D721Med (cell line): ENCODE measurements around the gene FRMD7.
A peak's percentile ranks its signal among the peaks of the same experiment; 100 is the strongest.

Source experiments
- DNase-seq: peaks from one replicate; pipeline ENCODE4 v3.0.0; 2011; ENCODE audit warnings: low spot score; ENCODE audit not compliant: insufficient read length
- FAIRE-seq: peaks from 2 replicates; lab custom pipeline; 2011; peaks lifted over from hg19 to GRCh38; lab: Jason Lieb, UNC
- CTCF ChIP-seq: IDR thresholded peaks from 2 replicates; pipeline ENCODE4 v1.5.1; 2012; ENCODE audit warnings: mild to moderate bottlenecking, control low read depth; ENCODE audit not compliant: insufficient read depth; ENCODE audit errors: missing control alignments

Gene FRMD7

GRCh38 chrX:132086672-132087071 lies 41.1 kb downstream of the FRMD7 start:
- FAIRE-seq (no peak), DNase-seq (no peak)
- no peak for TF ChIP-seq CTCF

- FAIRE-seq: no peak
- no peak for TF ChIP-seq CTCF
- DNase-seq: no peak
These were observed 42.0 kb downstream of the FRMD7 start for GRCh38 chrX:132085786-132086185.

GRCh38 chrX:132077912-132078311 lies 49.9 kb downstream of the FRMD7 start:
- DNase-seq (no peak), FAIRE-seq (no peak)
- no peak for TF ChIP-seq CTCF

GRCh38 chrX:132077414-132077813 lies 50.4 kb downstream of the FRMD7 start:
- DNase-seq: no peak
- no peak for TF ChIP-seq CTCF
- peak; percentile 35 for FAIRE-seq

- FAIRE-seq (no peak), DNase-seq (no peak)
- TF ChIP-seq CTCF: peak; percentile 34
These were observed 56.6 kb downstream of the FRMD7 start for GRCh38 chrX:132071254-132071653.

- no peak for TF ChIP-seq CTCF
- no peak for FAIRE-seq
- no peak for DNase-seq
These were observed 59.4 kb downstream of the FRMD7 start for GRCh38 chrX:132068405-132068804.

- DNase-seq (no peak), FAIRE-seq (no peak)
- TF ChIP-seq CTCF: no peak
These were observed 64.0 kb downstream of the FRMD7 start for GRCh38 chrX:132063862-132064261.
